Testis (tissue), 2 donors: Measurements from ENCODE around the gene SYNDIG1.

Experiments
- POLR2A ChIP-seq: fragments of 450-650 bp; IDR thresholded peaks from one replicate; pipeline ENCODE4 v1.6.1; 2017; ENCODE audit warnings: antibody characterized with exemption, mild to moderate bottlenecking, moderate library complexity
- TF ChIP-seq, protein P1 (sequence below), 3 experiments: fragments of 450-650 bp in 2 of 3; fragments of 200-600 bp in 1 of 3; sonication (generic) in 1 of 3; IDR thresholded peaks; one replicate each; pipeline ENCODE4 v1.5.1; 2016 to 2019; ENCODE audit warnings: antibody characterized with exemption in 3 of 3, mild to moderate bottlenecking in 2 of 3, moderate library complexity in 1 of 3

DNA sequence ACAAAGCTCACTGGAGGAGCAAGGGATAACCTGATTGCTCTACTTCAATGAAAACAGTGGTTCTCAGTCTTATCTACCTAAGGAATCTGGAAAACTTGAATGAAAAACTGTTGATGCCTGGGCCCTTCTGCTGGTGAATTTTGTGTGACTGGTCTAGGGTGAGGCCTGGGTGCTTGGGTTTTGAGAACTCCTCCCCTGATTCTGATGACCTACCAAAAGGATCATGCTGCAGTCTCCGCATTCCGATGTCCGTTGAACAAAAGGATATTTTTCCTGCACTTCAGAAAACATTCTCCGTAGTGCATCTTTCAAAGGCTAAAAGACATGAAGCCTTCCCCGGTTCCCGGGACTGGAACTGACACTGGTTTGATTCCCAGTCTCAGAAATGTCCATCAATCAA, 157.9 kb downstream of the SYNDIG1 start:
- TF ChIP-seq POLR2A: no peak
- TF ChIP-seq, protein P1, sequence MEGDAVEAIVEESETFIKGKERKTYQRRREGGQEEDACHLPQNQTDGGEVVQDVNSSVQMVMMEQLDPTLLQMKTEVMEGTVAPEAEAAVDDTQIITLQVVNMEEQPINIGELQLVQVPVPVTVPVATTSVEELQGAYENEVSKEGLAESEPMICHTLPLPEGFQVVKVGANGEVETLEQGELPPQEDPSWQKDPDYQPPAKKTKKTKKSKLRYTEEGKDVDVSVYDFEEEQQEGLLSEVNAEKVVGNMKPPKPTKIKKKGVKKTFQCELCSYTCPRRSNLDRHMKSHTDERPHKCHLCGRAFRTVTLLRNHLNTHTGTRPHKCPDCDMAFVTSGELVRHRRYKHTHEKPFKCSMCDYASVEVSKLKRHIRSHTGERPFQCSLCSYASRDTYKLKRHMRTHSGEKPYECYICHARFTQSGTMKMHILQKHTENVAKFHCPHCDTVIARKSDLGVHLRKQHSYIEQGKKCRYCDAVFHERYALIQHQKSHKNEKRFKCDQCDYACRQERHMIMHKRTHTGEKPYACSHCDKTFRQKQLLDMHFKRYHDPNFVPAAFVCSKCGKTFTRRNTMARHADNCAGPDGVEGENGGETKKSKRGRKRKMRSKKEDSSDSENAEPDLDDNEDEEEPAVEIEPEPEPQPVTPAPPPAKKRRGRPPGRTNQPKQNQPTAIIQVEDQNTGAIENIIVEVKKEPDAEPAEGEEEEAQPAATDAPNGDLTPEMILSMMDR (IDR thresholded peaks at IDR 0.05): no peak
